ENCODE data around the gene SLC12A7.

Gene SLC12A7

GRCh38 chr5:1056611-1057484 is 55.0 kb downstream of the SLC12A7 start:
- no peak for DNase-seq (ENCODE audit: low read depth)
- TF ChIP-seq CTCF (IDR thresholded peaks at IDR 0.05; ENCODE audit: low read length, missing control alignments) = no peak
- H3K4me3 ChIP-seq (replicated peaks; ENCODE audit: low read depth, low read length) = no peak overlapping the region

- H3K4me3 ChIP-seq (replicated peaks; ENCODE audit: low read depth, low read length) = no peak overlapping the region
- DNase-seq (ENCODE audit: low read depth) = no peak
- TF ChIP-seq CTCF (IDR thresholded peaks at IDR 0.05; ENCODE audit: low read length, missing control alignments) = no peak
These were observed 55.8 kb downstream of the SLC12A7 start for GRCh38 chr5:1055896-1056610.

GRCh38 chr5:1054799-1055775 is 56.8 kb downstream of the SLC12A7 start:
- DNase-seq (ENCODE audit: low read depth) = no peak
- H3K4me3 ChIP-seq (replicated peaks; ENCODE audit: low read depth, low read length) = no peak overlapping the region
- no peak for TF ChIP-seq CTCF (IDR thresholded peaks at IDR 0.05; ENCODE audit: low read length, missing control alignments)

GRCh38 chr5:1054018-1054798 is 57.7 kb downstream of the SLC12A7 start:
- TF ChIP-seq CTCF (IDR thresholded peaks at IDR 0.05; ENCODE audit: low read length, missing control alignments) = no peak
- no peak overlapping the region for H3K4me3 ChIP-seq (replicated peaks; ENCODE audit: low read depth, low read length)
- no peak for DNase-seq (ENCODE audit: low read depth)

GRCh38 chr5:1053391-1054017 is 58.4 kb downstream of the SLC12A7 start:
- no peak for DNase-seq (ENCODE audit: low read depth)
- TF ChIP-seq CTCF (IDR thresholded peaks at IDR 0.05; ENCODE audit: low read length, missing control alignments) = no peak
- H3K4me3 ChIP-seq (replicated peaks; ENCODE audit: low read depth, low read length) = no peak overlapping the region
